Naive thymus-derived CD4-positive, alpha-beta T cell (primary cell): ENCODE measurements around the gene SSNA1. TPM values are rescaled to one million over a fixed set of nuclear protein-coding genes. Genes with fewer than 3 reads are reported as not detected.

ENCODE experiments used
- ATAC-seq: fragments of 150-1000 bp; cut with Tn5 transposase; 2 replicates; pipeline ENCODE4 v1.10.0; 2021; ENCODE audit warnings: mild to moderate bottlenecking, moderate library complexity
- CTCF ChIA-PET: fragments of 350-600 bp; sonication (Branson Sonifier 250); formaldehyde crosslinking; loops from one replicate; lab custom pipeline; 2021; ENCODE audit warnings: antibody characterized with exemption; lab: Charles Lee
- POLR2A ChIA-PET: fragments of 350-600 bp; sonication (Branson Sonifier 250); formaldehyde crosslinking; loops from one replicate; lab custom pipeline; 2021; ENCODE audit warnings: antibody characterized with exemption, inconsistent platforms; lab: Charles Lee
- DNase-seq, 9 donors: peaks; one replicate each; pipeline versions ENCODE4 v3.0.0 to v3.0.0-alpha.2; 2020 to 2022; ENCODE audit warnings: mixed read lengths in 1 of 9
- H3K27ac ChIP-seq: one replicate; pipeline ENCODE4 v1.7.0; 2013; ENCODE audit warnings: mild to moderate bottlenecking, low read depth, low read length, moderate library complexity
- H3K27me3 ChIP-seq, 2 donors: one replicate each; pipeline ENCODE4 v1.7.0; 2013; ENCODE audit warnings: low read length in 2 of 2, mild to moderate bottlenecking in 2 of 2, moderate library complexity in 2 of 2; ENCODE audit not compliant: control insufficient read depth in 2 of 2, insufficient read depth in 2 of 2
- H3K36me3 ChIP-seq, 3 experiments: 1 replicate in 2 of 3; 2 replicates in 1 of 3; pipeline ENCODE4 v1.7.0; 2013; ENCODE audit warnings: low read length in 3 of 3, mild to moderate bottlenecking in 3 of 3, moderate library complexity in 1 of 3; ENCODE audit not compliant: insufficient read depth in 3 of 3, control insufficient read depth in 2 of 3
- H3K4me1 ChIP-seq, 2 donors: one replicate each; pipeline ENCODE4 v1.7.0; 2013; ENCODE audit warnings: low read length in 2 of 2, mild to moderate bottlenecking in 2 of 2, moderate library complexity in 1 of 2; ENCODE audit not compliant: control insufficient read depth in 2 of 2, insufficient read depth in 2 of 2
- H3K4me3 ChIP-seq: 2 replicates; pipeline ENCODE4 v1.7.0; 2013; ENCODE audit warnings: mild to moderate bottlenecking, low read length
- H3K9me3 ChIP-seq, 3 experiments: 1 replicate in 2 of 3; 2 replicates in 1 of 3; pipeline ENCODE4 v1.7.0; 2013; ENCODE audit warnings: low read length in 3 of 3; ENCODE audit not compliant: control insufficient read depth in 2 of 3
- H3K27ac Mint-ChIP-seq, 9 donors: one replicate each; pipeline ENCODE4 v1.8.0; 2020 to 2022; ENCODE audit warnings: mixed read lengths in 9 of 9, mild to moderate bottlenecking in 8 of 9, moderate library complexity in 5 of 9, inconsistent platforms in 2 of 9
- H3K27me3 Mint-ChIP-seq, 5 donors: one replicate each; pipeline ENCODE4 v1.8.0; 2021 to 2022; ENCODE audit warnings: mixed read lengths in 5 of 5, mild to moderate bottlenecking in 1 of 5
- H3K36me3 Mint-ChIP-seq, 5 donors: one replicate each; pipeline ENCODE4 v1.8.0; 2020 to 2022; ENCODE audit warnings: mixed read lengths in 5 of 5, mild to moderate bottlenecking in 3 of 5, inconsistent platforms in 1 of 5
- H3K4me1 Mint-ChIP-seq, 7 donors: one replicate each; pipeline ENCODE4 v1.8.0; 2020 to 2022; ENCODE audit warnings: mixed read lengths in 7 of 7, mild to moderate bottlenecking in 3 of 7, inconsistent platforms in 1 of 7
- H3K4me3 Mint-ChIP-seq, 10 donors: one replicate each; pipeline ENCODE4 v1.8.0; 2020 to 2022; ENCODE audit warnings: mild to moderate bottlenecking in 10 of 10, mixed read lengths in 10 of 10, moderate library complexity in 6 of 10, inconsistent platforms in 2 of 10
- H3K9me3 Mint-ChIP-seq, 11 donors: one replicate each; pipeline ENCODE4 v1.8.0; 2020 to 2022; ENCODE audit warnings: mixed read lengths in 11 of 11, mild to moderate bottlenecking in 4 of 11, inconsistent platforms in 1 of 11, moderate library complexity in 1 of 11
- intact Hi-C, 2 donors: fragments of 100-400 bp; cut with micrococcal nuclease; formaldehyde crosslinking; loops; one replicate each; pipeline ENCODE4 v1.15.1; 2023
- polyA plus RNA-seq, 2 donors: library from polyadenylated mRNA; unstranded; fragments of 300-500 nt; fragmentation: Illumina TruSeq; gene quantifications; one replicate each; pipeline ENCODE4 v1.2.3, GENCODE V29; 2021
- total RNA-seq, 6 experiments: library from RNA in 5 of 6; stranded (reverse) in 5 of 6; gene quantifications; 1 replicate in 5 of 6; 2 replicates in 1 of 6; pipeline ENCODE4 v1.2.3 and lab custom pipeline; 2021 to 2026

Gene SSNA1
- total and polyA plus RNA-seq, 7 experiments from 2014 or later: 37.9 to 133 (median 47.0) TPM

- Mint-ChIP-seq H3K36me3 (peaks cover 0 to 4% (median 0%) of the 10 kb centered on the region in 5 donors), H3K27ac (no peak overlapping the region), H3K4me1 (peaks cover 1 to 10% (median 4%) of the 10 kb centered on the region in 7 donors), H3K4me3 (no peak overlapping the region), H3K27me3 (no peaks in the 10 kb centered on the region), H3K9me3 (no peaks in the 10 kb centered on the region)
- Histone ChIP-seq H3K27ac (no peak overlapping the region), H3K36me3 (peaks cover 0 to 39% (median 0%) of the 10 kb centered on the region in 3 experiments), H3K27me3 (no peaks in the 10 kb centered on the region), H3K4me3 (no peak overlapping the region), H3K4me1 (no peaks in the 10 kb centered on the region), H3K9me3 (no peaks in the 10 kb centered on the region)
- ChIA-PET CTCF (no interaction called here), POLR2A (interaction anchor here (0.9 kb wide), 1 partner anchor 11 kb away, joined by 4 read pairs; no protein-coding TSS in a partner anchor)
- no peak for DNase-seq
- intact Hi-C loops: no loop called here
- no peak for ATAC-seq
Observed at GRCh38 chr9:137212520-137212919, 24.0 kb downstream of the SSNA1 start.

- Histone ChIP-seq H3K4me1 (no peaks in the 10 kb centered on the region), H3K27me3 (no peaks in the 10 kb centered on the region), H3K36me3 (peaks cover 0 to 39% (median 0%) of the 10 kb centered on the region in 3 experiments), H3K9me3 (no peaks in the 10 kb centered on the region), H3K4me3 (no peak overlapping the region), H3K27ac (no peak overlapping the region)
- no peaks in the 10 kb centered on the region for H3K27me3 Mint-ChIP-seq
- intact Hi-C loops: no loop called here
- H3K36me3 Mint-ChIP-seq: peaks cover 0 to 4% (median 0%) of the 10 kb centered on the region in 5 donors
- no peak overlapping the region for H3K4me3 Mint-ChIP-seq
- POLR2A ChIA-PET: interaction anchor here (1.3 to 1.4 kb wide), 2 partner anchors 23 to 24 kb away, joined by 3 read pairs; partner anchors contain the start of gene SSNA1
- peaks cover 0 to 7% (median under 1%) of the 10 kb centered on the region in 7 donors for H3K4me1 Mint-ChIP-seq
- ATAC-seq (no peak), DNase-seq (no peak)
- CTCF ChIA-PET: no interaction called here
- H3K9me3 Mint-ChIP-seq: no peaks in the 10 kb centered on the region
- H3K27ac Mint-ChIP-seq: peak overlapping the region in 1 of 9 donors; percentile 38
Observed at GRCh38 chr9:137213160-137214060, 24.9 kb downstream of the SSNA1 start.

- Mint-ChIP-seq H3K4me1 (peaks cover 0 to 7% (median 0%) of the 10 kb centered on the region in 7 donors), H3K27me3 (no peaks in the 10 kb centered on the region), H3K9me3 (no peaks in the 10 kb centered on the region), H3K36me3 (peaks cover 0 to 4% (median 0%) of the 10 kb centered on the region in 5 donors), H3K4me3 (no peak overlapping the region), H3K27ac (peak overlapping the region in 1 of 9 donors; percentile 43)
- H3K9me3 ChIP-seq: no peaks in the 10 kb centered on the region
- no peak overlapping the region for H3K27ac ChIP-seq
- ATAC-seq: no peak
- no peaks in the 10 kb centered on the region for H3K4me1 ChIP-seq
- DNase-seq: no peak
- no peaks in the 10 kb centered on the region for H3K27me3 ChIP-seq
- peaks cover 0 to 34% (median 0%) of the 10 kb centered on the region in 3 experiments for H3K36me3 ChIP-seq
- CTCF ChIA-PET: interaction anchor here (1.0 kb wide), 1 partner anchor 90 kb away, joined by 3 read pairs; no protein-coding TSS in a partner anchor
- POLR2A ChIA-PET: interaction anchor here (0.5 to 1.4 kb wide), 3 partner anchors 22 to 84 kb away, joined by 3 to 4 read pairs (median 3); partner anchors contain the start of gene SSNA1
- H3K4me3 ChIP-seq: no peak overlapping the region
- intact Hi-C loops: no loop called here
Observed at GRCh38 chr9:137214620-137215019, 26.1 kb downstream of the SSNA1 start.

GRCh38 chr9:137215196-137215986 lies 26.9 kb downstream of the SSNA1 start:
- peaks cover 0 to 7% (median 0%) of the 10 kb centered on the region in 7 donors for H3K4me1 Mint-ChIP-seq
- Histone ChIP-seq H3K4me1 (no peaks in the 10 kb centered on the region), H3K9me3 (no peaks in the 10 kb centered on the region), H3K27ac (no peak overlapping the region), H3K36me3 (peaks cover 0 to 28% (median 0%) of the 10 kb centered on the region in 3 experiments), H3K4me3 (no peak overlapping the region), H3K27me3 (no peaks in the 10 kb centered on the region)
- ATAC-seq: no peak
- H3K36me3 Mint-ChIP-seq: peaks cover 0 to 2% (median 0%) of the 10 kb centered on the region in 5 donors
- H3K27ac Mint-ChIP-seq: no peak overlapping the region
- no peaks in the 10 kb centered on the region for H3K27me3 Mint-ChIP-seq
- ChIA-PET POLR2A (interaction anchor here (0.5 to 0.6 kb wide), 2 partner anchors 23 to 84 kb away, joined by 3 to 4 read pairs; no protein-coding TSS in a partner anchor), CTCF (interaction anchor here (0.9 kb wide), 1 partner anchor 13 kb away, joined by 6 read pairs; no protein-coding TSS in a partner anchor)
- H3K4me3 Mint-ChIP-seq: no peak overlapping the region
- intact Hi-C loops: no loop called here
- H3K9me3 Mint-ChIP-seq: no peaks in the 10 kb centered on the region
- DNase-seq: no peak

- Mint-ChIP-seq H3K4me3 (no peak overlapping the region), H3K36me3 (peaks cover 0 to 2% (median 0%) of the 10 kb centered on the region in 5 donors), H3K27me3 (no peaks in the 10 kb centered on the region), H3K4me1 (peaks cover 0 to 4% (median 0%) of the 10 kb centered on the region in 7 donors), H3K27ac (no peak overlapping the region), H3K9me3 (no peaks in the 10 kb centered on the region)
- ChIA-PET CTCF (interaction anchor here (0.9 kb wide), 1 partner anchor 14 kb away, joined by 6 read pairs; no protein-coding TSS in a partner anchor), POLR2A (no interaction called here)
- Histone ChIP-seq H3K9me3 (no peaks in the 10 kb centered on the region), H3K27ac (no peak overlapping the region), H3K36me3 (peaks cover 0 to 28% (median 0%) of the 10 kb centered on the region in 3 experiments), H3K4me3 (no peak overlapping the region), H3K4me1 (no peaks in the 10 kb centered on the region), H3K27me3 (no peaks in the 10 kb centered on the region)
- DNase-seq (no peak), ATAC-seq (no peak)
- intact Hi-C loops: no loop called here
Observed at GRCh38 chr9:137216188-137216965, 27.9 kb downstream of the SSNA1 start.
